ENCODE measurements around the gene GSDME.

GSDME gene

GRCh38 chr7:24724451-24725190, 32.6 kb downstream of the GSDME start:
- in situ Hi-C loops (cut with HindIII; ENCODE audit: low sequenced_read_pairs): loop anchor here (5.0 kb wide), 1 partner anchor 53 kb away; no protein-coding TSS in a partner anchor

GRCh38 chr7:24723178-24723530, 34.1 kb downstream of the GSDME start:
- in situ Hi-C loops (cut with HindIII; ENCODE audit: low sequenced_read_pairs): no loop called here

- in situ Hi-C loops (cut with HindIII; ENCODE audit: low sequenced_read_pairs): no loop called here
These were observed 34.7 kb downstream of the GSDME start for GRCh38 chr7:24722386-24723177.

- in situ Hi-C loops (cut with HindIII; ENCODE audit: low sequenced_read_pairs): no loop called here
These were observed 35.7 kb downstream of the GSDME start for GRCh38 chr7:24721481-24722001.

- in situ Hi-C loops (cut with HindIII; ENCODE audit: low sequenced_read_pairs): no loop called here
These were observed 37.0 kb downstream of the GSDME start for GRCh38 chr7:24720283-24720682.

- in situ Hi-C loops (cut with HindIII; ENCODE audit: low sequenced_read_pairs): no loop called here
These were observed 38.2 kb downstream of the GSDME start for GRCh38 chr7:24718977-24719491.

- in situ Hi-C loops (cut with HindIII; ENCODE audit: low sequenced_read_pairs): no loop called here
These were observed 38.8 kb downstream of the GSDME start for GRCh38 chr7:24718431-24718831.

GRCh38 chr7:24717694-24718320, 39.5 kb downstream of the GSDME start:
- in situ Hi-C loops (cut with HindIII; ENCODE audit: low sequenced_read_pairs): no loop called here

- in situ Hi-C loops (cut with HindIII; ENCODE audit: low sequenced_read_pairs): no loop called here
These were observed 40.0 kb downstream of the GSDME start for GRCh38 chr7:24717247-24717622.

- in situ Hi-C loops (cut with HindIII; ENCODE audit: low sequenced_read_pairs): no loop called here
These were observed 40.6 kb downstream of the GSDME start for GRCh38 chr7:24716480-24717246.

GRCh38 chr7:24715661-24716479, 41.4 kb downstream of the GSDME start:
- in situ Hi-C loops (cut with HindIII; ENCODE audit: low sequenced_read_pairs): no loop called here

GRCh38 chr7:24715171-24715570, 42.1 kb downstream of the GSDME start:
- in situ Hi-C loops (cut with HindIII; ENCODE audit: low sequenced_read_pairs): no loop called here

- in situ Hi-C loops (cut with HindIII; ENCODE audit: low sequenced_read_pairs): no loop called here
These were observed 42.6 kb downstream of the GSDME start for GRCh38 chr7:24714676-24715010.

GRCh38 chr7:24713850-24714675, 43.2 kb downstream of the GSDME start:
- in situ Hi-C loops (cut with HindIII; ENCODE audit: low sequenced_read_pairs): no loop called here

GRCh38 chr7:24713039-24713793, 44.0 kb downstream of the GSDME start:
- in situ Hi-C loops (cut with HindIII; ENCODE audit: low sequenced_read_pairs): no loop called here

GRCh38 chr7:24709585-24710360, 47.5 kb downstream of the GSDME start:
- in situ Hi-C loops (cut with HindIII; ENCODE audit: low sequenced_read_pairs): no loop called here

- in situ Hi-C loops (cut with HindIII; ENCODE audit: low sequenced_read_pairs): no loop called here
These were observed 48.2 kb downstream of the GSDME start for GRCh38 chr7:24709051-24709450.
